Glutamatergic neuron (in vitro differentiated cells): ENCODE measurements around the gene TRIM32. TPM values are rescaled to one million over a fixed set of nuclear protein-coding genes. Genes with fewer than 3 reads are reported as not detected.
A peak's percentile ranks its signal among the peaks of the same experiment; 100 is the strongest.

Source experiments
- DNase-seq: peaks from one replicate; pipeline ENCODE4 v3.0.0; 2022
- H3K27ac Mint-ChIP-seq: one replicate; pipeline ENCODE4 v1.8.0; 2020; ENCODE audit warnings: mild to moderate bottlenecking, mixed read lengths, inconsistent platforms; ENCODE audit not compliant: unreplicated experiment
- H3K27me3 Mint-ChIP-seq: one replicate; pipeline ENCODE4 v1.8.0; 2020; ENCODE audit warnings: mild to moderate bottlenecking, moderate library complexity, mixed read lengths, inconsistent platforms; ENCODE audit not compliant: unreplicated experiment
- H3K36me3 Mint-ChIP-seq: one replicate; pipeline ENCODE4 v1.8.0; 2020; ENCODE audit warnings: mild to moderate bottlenecking, mixed read lengths, inconsistent platforms; ENCODE audit not compliant: unreplicated experiment
- H3K4me1 Mint-ChIP-seq: one replicate; pipeline ENCODE4 v1.8.0; 2020; ENCODE audit warnings: mild to moderate bottlenecking, low read depth, mixed read lengths, inconsistent platforms; ENCODE audit not compliant: unreplicated experiment
- H3K4me3 Mint-ChIP-seq: one replicate; pipeline ENCODE4 v1.8.0; 2020; ENCODE audit warnings: mild to moderate bottlenecking, mixed read lengths, inconsistent platforms; ENCODE audit not compliant: unreplicated experiment
- H3K9me3 Mint-ChIP-seq: one replicate; pipeline ENCODE4 v1.8.0; 2020; ENCODE audit warnings: mild to moderate bottlenecking, moderate library complexity, mixed read lengths, inconsistent platforms; ENCODE audit not compliant: unreplicated experiment
- CTCF ChIP-seq: fragments of 200-600 bp; sonication (generic); IDR thresholded peaks from one replicate; pipeline ENCODE4 v1.5.0; 2021; ENCODE audit not compliant: partially characterized antibody, unreplicated experiment
- total RNA-seq: library from RNA; stranded (reverse); fragmentation: NEBNext Ultra II Directional; extraction: Animal tissue kit (Norgen Biotek cat#: 25700); gene quantifications from one replicate; pipeline ENCODE4 v1.2.1, GENCODE V29; 2021; ENCODE audit not compliant: unreplicated experiment

Gene TRIM32
- total RNA-seq, 1 donor from 2014 or later: 14.3 TPM

- H3K9me3 Mint-ChIP-seq: peaks cover 3% of the 10 kb centered on the region
- H3K4me3 Mint-ChIP-seq: no peak overlapping the region
- peaks cover 4% of the 10 kb centered on the region for H3K27me3 Mint-ChIP-seq
- H3K36me3 Mint-ChIP-seq: no peaks in the 10 kb centered on the region
- TF ChIP-seq CTCF: no peak
- no peak overlapping the region for H3K27ac Mint-ChIP-seq
- H3K4me1 Mint-ChIP-seq: peaks cover 9% of the 10 kb centered on the region
- no peak for DNase-seq
Measured at GRCh38 chr9:116733010-116733641, 46.0 kb downstream of the TRIM32 start.

- Mint-ChIP-seq H3K27ac (no peak overlapping the region), H3K4me1 (peaks cover 9% of the 10 kb centered on the region), H3K9me3 (peaks cover 3% of the 10 kb centered on the region), H3K4me3 (no peak overlapping the region), H3K36me3 (no peaks in the 10 kb centered on the region), H3K27me3 (peaks cover 7% of the 10 kb centered on the region)
- TF ChIP-seq CTCF: no peak
- DNase-seq: no peak
Measured at GRCh38 chr9:116736399-116737151, 49.5 kb downstream of the TRIM32 start.

GRCh38 chr9:116737152-116737546 is 50.0 kb downstream of the TRIM32 start:
- no peak overlapping the region for H3K27ac Mint-ChIP-seq
- H3K4me3 Mint-ChIP-seq: no peak overlapping the region
- H3K9me3 Mint-ChIP-seq: peaks cover 3% of the 10 kb centered on the region
- peak; percentile 96 for DNase-seq
- peaks cover 7% of the 10 kb centered on the region for H3K27me3 Mint-ChIP-seq
- peaks cover 9% of the 10 kb centered on the region for H3K4me1 Mint-ChIP-seq
- H3K36me3 Mint-ChIP-seq: no peaks in the 10 kb centered on the region
- peak; percentile 93 for TF ChIP-seq CTCF

GRCh38 chr9:116741086-116741740 is 54.1 kb downstream of the TRIM32 start:
- Mint-ChIP-seq H3K36me3 (no peaks in the 10 kb centered on the region), H3K27me3 (peaks cover 6% of the 10 kb centered on the region), H3K4me1 (peaks cover 5% of the 10 kb centered on the region), H3K27ac (no peak overlapping the region), H3K4me3 (no peak overlapping the region), H3K9me3 (peaks cover 5% of the 10 kb centered on the region)
- no peak for TF ChIP-seq CTCF
- DNase-seq: no peak
